SK-MEL-5 (cell line): ENCODE data around the gene PLCD3. TPM values are rescaled to one million over a fixed set of nuclear protein-coding genes. Genes with fewer than 3 reads are reported as not detected.
A peak's percentile ranks its signal among the peaks of the same experiment; 100 is the strongest.
"Not testable (repeated sequence)": the region's sequence is repeated elsewhere in the genome, so short reads cannot be mapped to it uniquely, and the experiment has no call there.

Experiments used
- DNase-seq: peaks from one replicate; pipeline ENCODE4 v3.0.0-alpha.2; 2016; ENCODE audit warnings: low read depth, low spot score
- in situ Hi-C: cut with HindIII; loops from 2 replicates; pipeline ENCODE4 v1.10.0; 2016; ENCODE audit warnings: low sequenced_read_pairs, high pct_unique_total_duplicates, low pct_unique_long_range_greater_than_20kb
- total RNA-seq: library from RNA; depleted of rRNA; stranded (reverse); fragments of >200 nt; shearing (Covaris generic); gene quantifications from 2 replicates; pipeline ENCODE4 v1.2.3, GENCODE V29; 2014

PLCD3 gene
- total RNA-seq, 1 experiment from 2014 or later = 4.0 TPM

- DNase-seq, in situ Hi-C loops: not testable (repeated sequence)
Observed at GRCh38 chr17:45124797-45125122, 7.6 kb downstream of the PLCD3 start.

- in situ Hi-C loops = no loop called here
- peak; percentile 37 for DNase-seq
Observed at GRCh38 chr17:45123930-45124796, 8.2 kb downstream of the PLCD3 start.

DNA sequence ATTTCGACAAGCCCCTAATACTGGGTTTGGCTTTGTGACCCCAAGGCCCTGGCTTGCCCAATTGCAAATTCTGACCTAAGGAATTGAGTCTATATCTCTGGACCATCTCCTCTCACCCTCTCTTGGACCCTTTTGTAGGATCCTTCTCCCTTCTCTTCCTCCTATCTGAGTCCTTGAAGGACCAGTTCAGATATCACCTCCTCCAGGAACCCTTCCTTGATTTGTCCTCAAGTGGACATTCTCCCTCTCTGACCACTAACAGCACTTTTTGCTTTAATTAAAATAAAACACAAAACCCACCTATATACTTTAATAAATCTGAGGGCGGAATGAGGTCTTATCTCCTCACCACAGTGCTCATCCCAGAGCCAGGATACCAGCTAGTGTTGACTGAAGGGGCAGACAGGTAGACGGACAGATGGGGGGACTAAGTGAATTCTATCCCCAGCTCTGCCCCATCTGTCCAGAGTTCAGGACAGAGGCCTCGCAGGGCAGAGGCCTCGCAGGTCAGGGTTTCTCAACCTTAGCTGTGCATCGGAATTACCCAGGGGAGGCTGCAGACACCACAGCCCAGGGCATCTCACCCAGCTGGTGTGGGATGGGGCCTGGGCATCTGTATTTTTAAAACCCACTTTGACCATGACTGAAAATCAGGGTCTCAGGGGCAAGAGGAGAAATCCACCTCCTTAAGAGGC lies 9.1 kb downstream of the PLCD3 start:
- no peak for DNase-seq
- in situ Hi-C loops = no loop called here

- in situ Hi-C loops = no loop called here
- no peak for DNase-seq
Observed at GRCh38 chr17:45121055-45121454, 11.3 kb downstream of the PLCD3 start.

GRCh38 chr17:45120558-45120957 lies 11.8 kb downstream of the PLCD3 start:
- DNase-seq = no peak
- in situ Hi-C loops = no loop called here

DNA sequence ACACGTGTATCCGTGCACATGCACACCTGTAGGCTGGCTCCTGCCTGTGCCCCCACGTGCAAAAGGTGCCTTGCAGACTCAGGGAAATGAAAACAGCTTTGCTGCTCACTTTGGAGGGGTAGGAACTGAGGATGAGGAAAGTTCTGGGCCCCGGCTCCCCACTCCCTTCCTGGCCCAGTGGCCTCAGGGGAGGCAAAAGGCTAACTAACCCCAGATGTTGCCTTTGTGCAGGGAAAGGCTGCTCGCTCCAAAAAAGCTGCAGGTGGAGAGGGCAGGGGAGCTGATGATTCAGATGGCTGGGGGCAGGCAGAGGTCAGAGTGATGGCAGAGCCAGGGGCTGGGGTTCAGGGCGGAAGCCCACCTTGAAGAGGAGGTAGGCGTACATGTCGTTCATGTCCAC lies 12.4 kb downstream of the PLCD3 start:
- no peak for DNase-seq
- in situ Hi-C loops = no loop called here

GRCh38 chr17:45118691-45119090 lies 13.6 kb downstream of the PLCD3 start:
- no peak for DNase-seq
- in situ Hi-C loops = no loop called here

GRCh38 chr17:45117848-45118646 lies 14.3 kb downstream of the PLCD3 start:
- in situ Hi-C loops = no loop called here
- no peak for DNase-seq

DNA sequence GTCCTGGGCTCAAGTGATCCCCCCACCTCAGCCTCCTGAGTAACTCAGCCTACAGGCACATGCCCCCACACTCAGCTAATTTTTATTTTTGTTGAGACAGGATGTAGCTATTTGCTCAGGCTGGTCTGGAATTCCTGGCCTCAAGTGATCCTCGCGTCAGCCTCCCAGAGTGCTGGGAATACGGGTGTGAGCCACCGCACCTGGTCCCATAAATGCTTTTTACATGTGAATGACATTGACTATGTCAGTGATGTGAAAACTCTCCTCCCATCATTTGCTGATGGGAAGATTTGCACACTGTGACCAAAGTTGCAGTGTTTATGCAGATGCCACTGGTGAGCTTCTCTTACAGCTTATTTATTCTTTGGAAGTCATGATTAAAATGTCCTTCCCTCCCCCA lies 15.0 kb downstream of the PLCD3 start:
- in situ Hi-C loops = no loop called here
- DNase-seq = no peak

- in situ Hi-C loops = no loop called here
- no peak for DNase-seq
Observed at GRCh38 chr17:45116434-45117016, 15.8 kb downstream of the PLCD3 start.

GRCh38 chr17:45115871-45116270 lies 16.4 kb downstream of the PLCD3 start:
- in situ Hi-C loops = no loop called here
- DNase-seq = no peak

DNA sequence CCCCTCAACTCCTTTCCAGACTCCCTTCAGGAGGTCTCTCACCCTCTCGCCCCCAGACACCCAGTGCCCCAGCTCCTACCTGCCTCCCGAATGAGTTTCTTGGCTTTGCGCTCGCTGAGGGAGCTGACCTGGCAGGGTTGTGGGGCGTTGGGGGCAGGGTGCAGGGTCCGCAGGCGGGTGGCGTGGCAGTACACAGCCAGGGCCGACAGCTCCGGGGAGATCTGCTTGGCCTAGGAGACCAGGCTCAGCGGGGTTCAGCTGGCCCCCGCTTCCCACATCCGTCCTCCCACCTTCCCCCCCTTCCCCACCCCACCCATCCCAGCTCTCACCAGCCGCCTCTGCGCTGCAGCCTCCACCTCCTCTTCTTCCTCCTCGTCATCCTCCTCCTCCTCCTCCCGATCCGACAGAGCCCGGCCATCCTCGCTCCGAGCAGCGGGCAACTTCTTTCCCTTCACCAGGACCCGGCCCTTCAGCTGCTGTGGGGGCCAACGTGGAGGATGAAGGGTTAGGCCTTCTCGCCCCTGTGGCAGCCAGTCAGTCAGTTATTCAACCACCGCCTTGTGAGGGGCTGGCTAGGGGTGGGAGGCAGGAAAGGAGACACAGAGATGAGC lies 17.2 kb downstream of the PLCD3 start:
- in situ Hi-C loops = no loop called here
- no peak for DNase-seq

GRCh38 chr17:45114117-45114932 lies 18.0 kb downstream of the PLCD3 start:
- in situ Hi-C loops = no loop called here
- DNase-seq = no peak

DNA sequence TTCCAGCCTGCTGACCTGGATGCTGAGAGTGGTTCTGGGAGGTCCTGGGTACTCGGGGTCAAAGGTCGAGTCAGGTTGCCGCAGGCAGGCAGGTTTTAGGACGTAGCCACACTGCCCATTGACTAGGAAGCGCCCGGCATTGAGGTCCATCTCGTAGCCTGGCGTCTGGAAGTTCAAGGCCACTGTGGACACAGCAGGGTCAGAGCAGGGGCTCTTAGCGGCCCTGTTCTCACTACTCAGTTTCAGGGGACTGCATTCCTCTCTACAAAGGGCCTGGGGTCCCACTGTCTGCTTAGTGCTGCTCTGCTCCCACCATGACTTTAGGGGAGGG lies 18.9 kb downstream of the PLCD3 start:
- in situ Hi-C loops = no loop called here
- no peak for DNase-seq

GRCh38 chr17:45112559-45113423 lies 19.5 kb downstream of the PLCD3 start:
- in situ Hi-C loops = no loop called here

GRCh38 chr17:45111850-45112249 lies 20.5 kb downstream of the PLCD3 start:
- in situ Hi-C loops = no loop called here
- no peak for DNase-seq

More at GRCh38 chr17:45112559-45113423, 19.5 kb downstream of the PLCD3 start:
- DNase-seq = no peak
